HG03469 (cell line): ENCODE results near the gene NTRK2.

Experiments
- ATAC-seq: cut with Tn5 transposase; IDR thresholded peaks from one replicate; pipeline ENCODE4 v1.9.1; 2021; ENCODE audit warnings: mild to moderate bottlenecking, moderate library complexity, moderate number of reproducible peaks; ENCODE audit not compliant: unreplicated experiment

Gene NTRK2

DNA sequence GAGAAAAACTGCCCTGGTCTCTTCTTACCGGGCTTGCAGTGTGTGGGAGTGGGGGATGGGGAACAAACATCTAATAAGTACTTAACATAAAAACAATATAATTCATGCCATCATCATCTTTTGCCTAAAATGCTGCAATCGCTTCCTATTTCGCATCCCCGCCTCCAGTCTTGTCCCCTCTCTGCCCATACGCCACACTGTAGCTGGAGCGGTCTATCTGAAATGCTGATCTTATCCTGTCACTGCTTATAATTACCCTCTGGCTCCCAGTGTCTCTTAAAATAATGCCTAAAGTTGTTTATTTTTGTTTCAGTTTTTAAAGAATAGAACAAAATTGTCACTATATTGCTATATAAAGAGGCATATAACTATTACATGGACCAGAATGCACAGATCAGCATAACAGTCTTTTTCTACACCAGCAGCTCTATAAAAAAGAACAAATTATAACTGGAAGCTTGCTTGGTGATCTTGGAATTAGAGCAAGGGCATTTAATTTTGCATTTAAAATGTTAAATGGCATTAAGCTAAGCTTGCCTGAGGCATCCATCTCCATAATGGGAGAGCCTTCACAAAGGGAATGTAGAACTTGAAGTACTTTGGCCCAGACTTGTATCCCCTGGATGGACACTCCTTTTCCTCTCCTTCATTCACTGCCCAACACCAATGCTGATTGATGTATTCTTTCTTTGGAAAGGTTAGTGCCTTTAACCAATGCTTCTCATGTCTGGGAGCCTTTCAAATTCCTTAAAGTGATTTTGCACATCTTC, 12.2 kb downstream of the NTRK2 start:
- no peak for ATAC-seq

DNA sequence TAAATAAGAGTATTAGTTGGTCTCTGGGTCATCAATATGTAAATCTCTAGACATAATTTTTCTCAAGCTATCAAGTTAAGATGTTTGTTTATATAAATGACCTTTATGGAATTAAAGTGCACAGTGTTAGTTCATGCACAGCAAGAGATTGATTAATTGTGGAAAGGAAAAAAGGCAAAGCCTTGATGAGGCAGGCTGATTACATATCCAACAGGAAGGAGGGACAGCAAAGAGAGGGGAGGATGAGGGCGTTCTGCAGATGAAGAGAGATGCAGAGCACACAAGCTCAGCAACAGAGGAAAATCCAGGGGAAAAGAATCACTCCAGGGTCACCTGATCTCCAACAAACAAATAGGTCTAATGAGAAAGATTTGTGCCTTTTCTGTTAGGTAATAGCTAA, 16.5 kb downstream of the NTRK2 start:
- ATAC-seq = no peak

DNA sequence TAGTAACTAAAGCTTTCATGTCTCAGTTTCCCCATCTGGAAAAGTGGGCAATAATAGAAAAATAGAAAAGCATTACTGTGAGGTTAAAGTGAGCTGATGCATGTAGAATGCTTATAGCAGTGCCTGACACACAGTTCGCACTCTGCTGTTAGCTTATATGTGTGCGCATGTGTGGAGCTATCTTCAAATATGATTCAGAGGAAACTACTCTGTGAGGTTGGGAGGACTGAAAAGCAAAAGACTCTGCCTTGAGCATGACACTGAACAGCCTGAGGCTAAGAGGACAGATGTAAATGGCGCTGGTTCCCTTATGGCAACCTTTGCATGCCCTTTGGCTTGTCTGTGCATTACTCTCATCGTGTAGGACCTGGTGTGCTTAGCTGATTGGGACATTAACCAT, 19.4 kb downstream of the NTRK2 start:
- ATAC-seq = no peak

GRCh38 chr9:84691634-84692033, 22.1 kb downstream of the NTRK2 start:
- ATAC-seq = no peak

DNA sequence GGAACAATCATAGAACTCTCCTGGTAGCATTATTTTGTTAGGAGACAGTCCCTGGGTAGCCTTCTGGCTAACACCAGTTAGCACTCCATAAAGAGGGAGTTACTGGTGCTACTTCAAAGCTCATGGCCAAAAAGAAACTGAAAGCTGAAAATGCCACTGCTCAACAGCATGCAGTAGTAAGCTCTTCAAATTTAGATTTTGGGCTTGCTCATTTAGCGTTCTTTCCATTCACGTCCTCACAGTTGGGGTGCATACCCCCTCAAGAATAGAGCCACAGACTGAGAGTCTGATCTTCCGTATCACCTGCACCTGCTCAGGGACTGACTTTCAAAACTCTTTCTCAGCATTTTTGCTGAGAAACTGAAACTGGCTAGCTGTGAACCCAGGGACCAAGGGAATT, 24.7 kb downstream of the NTRK2 start:
- peak; percentile 59 for ATAC-seq

DNA sequence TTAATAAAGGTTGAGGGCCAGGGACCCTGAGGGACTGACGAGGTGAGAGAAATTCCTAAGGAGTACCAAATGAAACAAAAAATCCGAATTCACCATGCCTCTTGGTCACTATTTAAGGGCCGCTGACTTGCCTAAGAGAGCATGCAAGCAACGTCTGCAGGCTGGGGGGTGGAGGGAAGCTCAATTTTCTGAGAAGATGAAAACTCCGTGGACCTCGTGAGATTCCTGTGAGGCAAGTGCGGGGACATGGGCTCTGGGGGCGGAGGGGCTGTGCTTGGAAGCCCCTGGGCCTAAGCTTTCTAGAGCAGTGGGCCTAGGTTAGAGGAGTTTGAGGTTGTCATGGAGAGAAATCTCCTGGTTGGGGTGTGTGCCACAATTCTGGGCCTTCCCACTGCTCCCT, 27.5 kb downstream of the NTRK2 start:
- ATAC-seq = no peak

- ATAC-seq = no peak
These were observed 28.1 kb downstream of the NTRK2 start for GRCh38 chr9:84697509-84698114.

- ATAC-seq = no peak
These were observed 28.8 kb downstream of the NTRK2 start for GRCh38 chr9:84698323-84698722.

GRCh38 chr9:84699984-84700383, 30.5 kb downstream of the NTRK2 start:
- no peak for ATAC-seq

DNA sequence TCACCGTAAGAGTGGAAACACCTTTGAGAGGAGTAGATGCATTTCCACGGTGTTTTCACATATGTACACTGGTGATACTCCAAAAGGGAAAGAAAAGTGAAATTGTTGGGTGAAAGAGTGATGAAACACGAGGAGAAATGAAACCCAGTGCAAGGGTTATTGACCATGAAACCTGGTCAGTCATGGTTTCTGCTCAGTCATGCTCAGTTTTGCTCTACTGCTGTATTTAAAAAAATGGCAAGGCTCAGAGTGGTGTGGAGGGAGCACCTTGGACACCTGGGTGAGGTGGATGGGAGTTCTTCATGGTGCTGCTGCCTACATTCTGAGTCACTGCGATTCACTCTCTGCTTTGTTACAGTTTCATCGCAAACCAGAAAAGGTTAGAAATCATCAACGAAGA, 32.3 kb downstream of the NTRK2 start:
- ATAC-seq = peak; percentile 47

GRCh38 chr9:84702471-84702870, 32.9 kb downstream of the NTRK2 start:
- ATAC-seq = no peak

DNA sequence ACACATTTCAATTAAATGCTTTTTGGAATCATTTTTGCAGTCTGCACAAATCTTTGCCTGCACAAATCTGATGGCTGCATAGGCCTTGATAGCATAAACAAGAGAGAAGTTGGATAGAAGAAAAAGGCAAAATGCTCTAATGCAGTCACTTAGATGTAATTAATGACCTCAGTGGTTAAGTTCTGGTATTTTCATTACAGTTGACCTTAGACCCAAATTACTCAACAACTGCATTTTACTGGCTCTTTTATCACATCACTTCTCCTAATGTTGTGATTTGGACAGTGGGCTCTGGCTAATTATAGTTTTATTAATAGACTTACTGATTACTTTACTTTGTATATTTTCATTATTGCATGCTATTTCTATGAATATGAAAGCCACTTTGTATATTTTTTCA, 34.3 kb downstream of the NTRK2 start:
- ATAC-seq = no peak

- ATAC-seq = no peak
These were observed 35.6 kb downstream of the NTRK2 start for GRCh38 chr9:84705128-84705527.

GRCh38 chr9:84708400-84708799, 38.9 kb downstream of the NTRK2 start:
- no peak for ATAC-seq

DNA sequence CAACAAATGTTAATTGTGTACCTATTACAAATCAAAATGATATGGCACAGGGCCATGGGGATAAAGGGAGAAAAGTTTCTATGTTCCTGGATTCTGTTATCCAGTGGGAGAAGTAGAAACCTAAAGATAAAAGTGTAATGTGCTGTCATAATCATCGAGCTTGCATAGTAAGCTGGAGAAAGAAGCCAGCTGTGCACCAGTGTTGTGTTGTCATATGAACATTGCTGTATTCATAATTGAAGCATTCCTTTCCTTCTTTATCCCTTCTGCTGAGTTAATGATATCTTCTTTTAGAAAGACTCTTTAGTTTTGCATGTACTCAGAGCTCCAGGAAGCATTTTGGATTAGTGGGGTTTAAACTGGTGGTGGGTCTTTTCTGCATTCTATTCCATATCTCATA, 39.5 kb downstream of the NTRK2 start:
- no peak for ATAC-seq

- ATAC-seq = no peak
These were observed 41.3 kb downstream of the NTRK2 start for GRCh38 chr9:84710701-84711397.

GRCh38 chr9:84711398-84711777, 41.9 kb downstream of the NTRK2 start:
- no peak for ATAC-seq

DNA sequence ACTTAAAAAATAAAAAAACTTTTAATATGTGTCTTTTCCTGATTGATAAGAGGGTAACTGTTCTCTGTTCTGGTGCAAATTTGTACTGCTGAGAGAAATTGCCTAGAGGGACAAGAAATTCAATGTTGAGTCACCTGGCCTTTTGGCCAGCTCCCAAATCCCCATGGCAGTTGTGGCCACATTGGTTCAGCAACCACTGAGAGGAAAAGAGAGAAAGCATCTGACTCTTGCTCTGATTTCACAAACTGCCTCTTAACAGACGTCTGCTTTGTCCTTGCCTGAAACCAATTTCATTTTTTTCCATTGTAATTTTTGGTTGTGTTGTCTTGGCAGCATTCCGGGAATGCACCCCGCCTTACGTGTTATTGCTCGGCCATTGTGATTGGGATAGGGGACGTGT, 42.4 kb downstream of the NTRK2 start:
- ATAC-seq = no peak

- ATAC-seq = no peak
These were observed 46.7 kb downstream of the NTRK2 start for GRCh38 chr9:84716217-84716616.

DNA sequence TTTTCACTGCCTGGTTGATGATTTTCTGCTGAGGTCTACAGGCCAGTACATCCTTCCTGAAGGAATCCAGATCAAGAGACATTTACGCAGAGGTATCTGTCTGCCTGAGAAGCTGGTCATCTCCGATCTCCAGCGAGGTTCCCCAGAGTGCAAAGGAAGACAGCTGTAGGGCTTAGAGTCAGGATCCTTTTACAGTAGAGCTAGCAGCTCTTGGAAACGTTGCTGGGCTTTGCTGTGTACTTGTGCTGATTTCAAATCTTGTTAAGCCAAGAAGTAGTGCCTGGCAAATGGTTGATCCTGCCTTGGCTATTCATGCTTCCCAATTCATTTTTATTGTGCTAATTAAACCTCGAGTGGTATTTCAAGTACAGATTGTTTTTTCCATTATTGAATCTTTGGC, 48.9 kb downstream of the NTRK2 start:
- ATAC-seq = no peak

GRCh38 chr9:84722388-84722989, 53.0 kb downstream of the NTRK2 start:
- no peak for ATAC-seq

DNA sequence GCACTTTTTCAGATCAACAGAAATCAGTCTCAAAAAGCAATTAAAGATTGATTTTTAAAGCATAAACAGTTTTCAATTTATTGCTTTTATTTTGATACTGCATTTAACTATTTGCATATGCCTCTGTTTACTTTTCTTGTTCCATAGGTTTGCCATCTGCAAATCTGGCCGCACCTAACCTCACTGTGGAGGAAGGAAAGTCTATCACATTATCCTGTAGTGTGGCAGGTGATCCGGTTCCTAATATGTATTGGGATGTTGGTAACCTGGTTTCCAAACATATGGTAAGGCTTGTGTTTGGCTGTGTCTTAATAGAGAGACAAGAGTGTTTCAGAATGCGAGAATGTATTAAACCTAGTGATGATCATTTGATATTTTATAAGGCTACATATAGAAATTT, 53.9 kb downstream of the NTRK2 start:
- no peak for ATAC-seq
